Osteocyte (in vitro differentiated cells): ENCODE results near the gene RAI14. TPM values are rescaled to one million over a fixed set of nuclear protein-coding genes. Genes with fewer than 3 reads are reported as not detected.

Source experiments
- DNase-seq: peaks from one replicate; pipeline ENCODE4 v3.0.0; 2021; ENCODE audit warnings: mixed read lengths; ENCODE audit not compliant: unreplicated experiment; ENCODE audit errors: extremely low spot score
- H3K27ac Mint-ChIP-seq: one replicate; pipeline ENCODE4 v1.8.0; 2021; ENCODE audit warnings: mild to moderate bottlenecking, mixed read lengths; ENCODE audit not compliant: unreplicated experiment
- H3K27me3 Mint-ChIP-seq: one replicate; pipeline ENCODE4 v1.8.0; 2021; ENCODE audit warnings: mixed read lengths; ENCODE audit not compliant: unreplicated experiment
- H3K36me3 Mint-ChIP-seq: one replicate; pipeline ENCODE4 v1.8.0; 2021; ENCODE audit warnings: mixed read lengths; ENCODE audit not compliant: unreplicated experiment
- H3K4me1 Mint-ChIP-seq: one replicate; pipeline ENCODE4 v1.8.0; 2021; ENCODE audit warnings: mixed read lengths; ENCODE audit not compliant: unreplicated experiment
- H3K4me3 Mint-ChIP-seq: one replicate; pipeline ENCODE4 v1.8.0; 2021; ENCODE audit warnings: mild to moderate bottlenecking, moderate library complexity, mixed read lengths; ENCODE audit not compliant: unreplicated experiment
- H3K9me3 Mint-ChIP-seq: one replicate; pipeline ENCODE4 v1.8.0; 2021; ENCODE audit warnings: mixed read lengths; ENCODE audit not compliant: unreplicated experiment
- CTCF ChIP-seq: fragments of 200-600 bp; sonication (generic); IDR thresholded peaks from 2 replicates; pipeline ENCODE4 v1.5.0; 2021; ENCODE audit warnings: antibody characterized with exemption, mild to moderate bottlenecking, moderate library complexity
- total RNA-seq: library from RNA; stranded (reverse); gene quantifications from 2 replicates; pipeline ENCODE4 v1.2.1, GENCODE V29; 2021

RAI14 gene
- total RNA-seq, 1 donor from 2014 or later = 130 TPM

GRCh38 chr5:34803974-34804732 lies 148.0 kb downstream of the RAI14 start:
- H3K27ac Mint-ChIP-seq = no peak overlapping the region
- no peaks in the 10 kb centered on the region for H3K9me3 Mint-ChIP-seq
- H3K4me3 Mint-ChIP-seq = no peak overlapping the region
- H3K27me3 Mint-ChIP-seq = no peaks in the 10 kb centered on the region
- H3K4me1 Mint-ChIP-seq = peaks cover 9% of the 10 kb centered on the region
- H3K36me3 Mint-ChIP-seq = peaks cover 63% of the 10 kb centered on the region
- no peak for DNase-seq
- TF ChIP-seq CTCF = no peak

- Mint-ChIP-seq H3K27ac (no peak overlapping the region), H3K36me3 (peaks cover 67% of the 10 kb centered on the region), H3K4me3 (no peak overlapping the region), H3K9me3 (no peaks in the 10 kb centered on the region), H3K27me3 (no peaks in the 10 kb centered on the region), H3K4me1 (peaks cover 11% of the 10 kb centered on the region)
- TF ChIP-seq CTCF = no peak
- no peak for DNase-seq
Measured at GRCh38 chr5:34804913-34805312, 148.8 kb downstream of the RAI14 start.

- Mint-ChIP-seq H3K36me3 (peaks cover 55% of the 10 kb centered on the region), H3K9me3 (no peaks in the 10 kb centered on the region), H3K4me1 (peaks cover 27% of the 10 kb centered on the region), H3K27ac (no peak overlapping the region), H3K27me3 (no peaks in the 10 kb centered on the region), H3K4me3 (no peak overlapping the region)
- no peak for TF ChIP-seq CTCF
- no peak for DNase-seq
Measured at GRCh38 chr5:34806532-34806931, 150.4 kb downstream of the RAI14 start.

GRCh38 chr5:34811706-34812105 lies 155.6 kb downstream of the RAI14 start:
- Mint-ChIP-seq H3K9me3 (no peaks in the 10 kb centered on the region), H3K36me3 (peaks cover 37% of the 10 kb centered on the region), H3K27me3 (no peaks in the 10 kb centered on the region), H3K4me3 (no peak overlapping the region), H3K4me1 (peaks cover 54% of the 10 kb centered on the region), H3K27ac (peak overlapping the region; percentile 67)
- TF ChIP-seq CTCF = no peak
- DNase-seq = no peak

- H3K4me3 Mint-ChIP-seq = no peak overlapping the region
- H3K27ac Mint-ChIP-seq = no peak overlapping the region
- TF ChIP-seq CTCF = no peak
- no peaks in the 10 kb centered on the region for H3K27me3 Mint-ChIP-seq
- no peak for DNase-seq
- H3K9me3 Mint-ChIP-seq = no peaks in the 10 kb centered on the region
- H3K4me1 Mint-ChIP-seq = peaks cover 57% of the 10 kb centered on the region
- peaks cover 25% of the 10 kb centered on the region for H3K36me3 Mint-ChIP-seq
Measured at GRCh38 chr5:34813509-34813908, 157.4 kb downstream of the RAI14 start.
